Karpas-422 (cell line): Measurements from ENCODE around the gene CST11. TPM values are rescaled to one million over a fixed set of nuclear protein-coding genes. Genes with fewer than 3 reads are reported as not detected.
"Not testable (repeated sequence)": the region's sequence is repeated elsewhere in the genome, so short reads cannot be mapped to it uniquely, and the experiment has no call there.

ENCODE experiments used
- DNase-seq: peaks from one replicate; pipeline ENCODE4 v3.0.0-alpha.2; 2015
- H2AFZ ChIP-seq: fragments of 200-600 bp; sonication (generic); 2 replicates; pipeline ENCODE4 v1.6.1; 2014; ENCODE audit warnings: antibody characterized with exemption, low read length, mixed read lengths
- H3K27ac ChIP-seq: fragments of 200-600 bp; sonication (generic); 2 replicates; pipeline ENCODE4 v1.5.1; 2014; ENCODE audit warnings: mild to moderate bottlenecking, low read length, moderate library complexity
- H3K27me3 ChIP-seq: fragments of 200-600 bp; sonication (generic); 2 replicates; pipeline ENCODE4 v1.6.1; 2014; ENCODE audit warnings: low read length, mixed read lengths
- H3K36me3 ChIP-seq: fragments of 200-600 bp; sonication (generic); 2 replicates; pipeline ENCODE4 v1.6.1; 2014; ENCODE audit warnings: low read length, mixed read lengths; ENCODE audit not compliant: insufficient read depth
- H3K4me1 ChIP-seq: fragments of 200-600 bp; sonication (generic); 2 replicates; pipeline ENCODE4 v1.6.1; 2014; ENCODE audit warnings: mild to moderate bottlenecking, low read length, mixed read lengths
- H3K4me2 ChIP-seq: fragments of 200-600 bp; sonication (generic); 2 replicates; pipeline ENCODE4 v1.6.1; 2014; ENCODE audit warnings: low read length, low read depth, mild to moderate bottlenecking; ENCODE audit not compliant: poor library complexity, severe bottlenecking
- H3K4me3 ChIP-seq: fragments of 200-600 bp; sonication (generic); 2 replicates; pipeline ENCODE4 v1.5.1; 2014; ENCODE audit warnings: mild to moderate bottlenecking, antibody characterized with exemption, low read length, mixed read lengths
- H3K79me2 ChIP-seq: fragments of 200-600 bp; sonication (generic); 2 replicates; pipeline ENCODE4 v1.6.1; 2014; ENCODE audit warnings: mild to moderate bottlenecking, low read length, mixed read lengths
- H3K9ac ChIP-seq: fragments of 200-600 bp; sonication (generic); 2 replicates; pipeline ENCODE4 v1.6.0; 2014; ENCODE audit warnings: low read length
- H3K9me2 ChIP-seq: fragments of 200-600 bp; sonication (generic), shearing (Covaris generic); replicated peaks from 2 replicates; pipeline ENCODE4 v1.6.0; 2014; ENCODE audit warnings: mild to moderate bottlenecking, low read length, moderate library complexity; ENCODE audit not compliant: insufficient read depth
- H3K9me3 ChIP-seq: fragments of 300-700, 200-600 bp; sonication (generic); 2 replicates; pipeline ENCODE4 v1.6.1; 2014; ENCODE audit warnings: low read length, mixed read lengths
- H4K20me1 ChIP-seq: fragments of 200-600 bp; sonication (generic); 2 replicates; pipeline ENCODE4 v1.6.1; 2014; ENCODE audit warnings: mild to moderate bottlenecking, antibody characterized with exemption, low read length, low read depth; ENCODE audit not compliant: insufficient read depth
- total RNA-seq: library from RNA; depleted of rRNA; stranded (reverse); fragments of >200 nt; shearing (Covaris generic); gene quantifications from 2 replicates; pipeline ENCODE4 v1.2.3, GENCODE V29; 2014; ENCODE audit warnings: low replicate concordance

CST11 gene
- total RNA-seq, 1 experiment from 2014 or later = not detected

GRCh38 chr20:23484081-23484480 lies 31.4 kb upstream of the CST11 start:
- no peaks in the 10 kb centered on the region for H3K27me3 ChIP-seq
- peak overlapping the region; percentile 24; the same call in 1 of the 2 replicates for H3K4me3 ChIP-seq
- DNase-seq = peak; percentile 82
- peak overlapping the region; percentile 89 for H2AFZ ChIP-seq
- H3K9me3 ChIP-seq = no peaks in the 10 kb centered on the region
- no peaks in the 10 kb centered on the region for H3K36me3 ChIP-seq
- H3K9ac ChIP-seq = peak overlapping the region; percentile 40
- H3K4me1 ChIP-seq = peaks cover 23% of the 10 kb centered on the region
- H4K20me1 ChIP-seq = no peaks in the 10 kb centered on the region
- peak overlapping the region; percentile 57 for H3K4me2 ChIP-seq
- H3K79me2 ChIP-seq = no peaks in the 10 kb centered on the region
- H3K9me2 ChIP-seq = no peaks in the 10 kb centered on the region
- H3K27ac ChIP-seq = peak overlapping the region; percentile 73

DNA sequence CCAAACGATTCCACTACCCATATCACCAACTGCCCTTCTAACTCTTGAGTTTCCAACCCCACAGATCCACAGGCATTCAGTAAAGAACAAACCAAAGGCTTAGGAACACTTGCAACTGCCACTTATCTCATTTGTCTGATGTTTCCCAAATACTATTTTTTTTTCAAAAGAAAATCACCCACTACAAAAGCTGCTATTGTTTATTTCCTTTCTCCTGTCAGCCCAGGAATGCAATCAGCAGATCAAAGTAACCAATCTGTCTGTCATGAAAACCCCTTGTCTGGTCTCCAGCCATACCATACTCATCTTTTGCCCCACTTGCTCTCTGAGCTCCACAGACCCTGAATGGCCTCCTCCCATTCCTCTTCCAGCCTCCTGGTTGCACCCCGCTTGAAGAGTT lies 29.5 kb upstream of the CST11 start:
- Histone ChIP-seq H3K9me2 (no peaks in the 10 kb centered on the region), H3K27me3 (no peaks in the 10 kb centered on the region), H3K4me2 (no peak overlapping the region), H3K9ac (no peak overlapping the region), H3K4me1 (peaks cover 16% of the 10 kb centered on the region), H2AFZ (no peak overlapping the region), H3K36me3 (no peaks in the 10 kb centered on the region), H3K4me3 (no peak overlapping the region), H4K20me1 (no peaks in the 10 kb centered on the region), H3K79me2 (no peaks in the 10 kb centered on the region), H3K9me3 (no peaks in the 10 kb centered on the region), H3K27ac (no peak overlapping the region)
- DNase-seq = no peak

DNA sequence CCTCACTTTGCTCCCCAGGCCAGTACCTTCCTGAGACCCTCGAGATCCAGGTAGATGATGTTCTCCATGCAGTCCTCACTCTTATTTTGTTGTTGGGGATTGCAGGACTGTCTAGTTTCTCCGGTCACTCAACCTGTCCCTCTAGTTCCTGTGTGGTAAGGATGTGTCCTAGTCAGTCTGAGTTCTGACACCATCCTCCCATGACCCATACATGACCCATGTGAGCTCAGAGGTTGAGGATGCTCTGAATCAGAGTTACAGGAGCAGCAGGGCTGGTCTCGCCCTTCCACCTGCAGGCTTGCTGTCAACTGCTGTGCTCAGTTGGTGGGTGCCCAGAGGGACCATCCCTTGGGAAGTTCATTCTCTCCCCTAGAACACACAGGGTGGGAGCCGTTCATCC lies 26.4 kb upstream of the CST11 start:
- Histone ChIP-seq H3K79me2 (no peaks in the 10 kb centered on the region), H3K9me3 (no peaks in the 10 kb centered on the region), H4K20me1 (no peaks in the 10 kb centered on the region), H3K36me3 (no peaks in the 10 kb centered on the region), H3K4me2 (no peak overlapping the region), H3K4me3 (no peak overlapping the region), H3K4me1 (peaks cover 7% of the 10 kb centered on the region), H3K27ac (no peak overlapping the region), H3K27me3 (no peaks in the 10 kb centered on the region), H3K9ac (no peak overlapping the region), H3K9me2 (no peaks in the 10 kb centered on the region), H2AFZ (no peak overlapping the region)
- DNase-seq = no peak

- Histone ChIP-seq H3K79me2 (no peaks in the 10 kb centered on the region), H3K4me2 (no peak overlapping the region), H3K27ac (no peak overlapping the region), H3K9me2 (no peaks in the 10 kb centered on the region), H3K36me3 (no peaks in the 10 kb centered on the region), H3K27me3 (no peaks in the 10 kb centered on the region), H2AFZ (no peak overlapping the region), H3K9ac (no peak overlapping the region), H3K4me3 (no peak overlapping the region), H4K20me1 (no peaks in the 10 kb centered on the region), H3K4me1 (no peaks in the 10 kb centered on the region), H3K9me3 (no peaks in the 10 kb centered on the region)
- no peak for DNase-seq
These were observed 24.5 kb upstream of the CST11 start for GRCh38 chr20:23477223-23477622.

- no peak overlapping the region for H3K4me2 ChIP-seq
- no peaks in the 10 kb centered on the region for H3K27me3 ChIP-seq
- H3K27ac ChIP-seq = no peak overlapping the region
- H3K4me1 ChIP-seq = no peaks in the 10 kb centered on the region
- no peaks in the 10 kb centered on the region for H3K36me3 ChIP-seq
- H3K9ac ChIP-seq = no peak overlapping the region
- no peak for DNase-seq
- no peak overlapping the region for H3K4me3 ChIP-seq
- H2AFZ ChIP-seq = no peak overlapping the region
- no peaks in the 10 kb centered on the region for H4K20me1 ChIP-seq
- H3K9me2 ChIP-seq = no peaks in the 10 kb centered on the region
- no peaks in the 10 kb centered on the region for H3K79me2 ChIP-seq
- no peaks in the 10 kb centered on the region for H3K9me3 ChIP-seq
These were observed 23.5 kb upstream of the CST11 start for GRCh38 chr20:23476015-23476754.

DNA sequence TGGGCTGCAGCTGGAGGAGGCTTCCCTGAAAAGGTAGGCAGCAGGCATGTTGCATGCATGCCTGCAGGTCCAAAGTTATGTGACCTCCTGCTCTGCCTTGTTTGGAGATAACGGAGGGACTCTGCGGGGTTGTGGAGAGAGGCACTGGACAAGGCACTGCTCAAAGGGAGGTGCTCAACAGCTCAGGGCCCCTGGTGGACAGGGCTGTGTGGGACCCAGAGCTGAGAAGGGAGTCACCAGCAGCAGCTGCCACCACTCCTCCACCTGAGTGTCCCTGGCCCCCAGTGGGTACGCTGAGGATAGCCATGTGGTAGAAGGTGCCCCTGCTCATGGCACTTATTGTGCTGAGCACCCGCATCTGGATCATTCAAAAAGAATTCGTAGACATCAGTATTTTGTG lies 22.7 kb upstream of the CST11 start:
- no peaks in the 10 kb centered on the region for H3K36me3 ChIP-seq
- DNase-seq = no peak
- H3K27me3 ChIP-seq = no peaks in the 10 kb centered on the region
- no peaks in the 10 kb centered on the region for H3K79me2 ChIP-seq
- H3K9me3 ChIP-seq = no peaks in the 10 kb centered on the region
- no peak overlapping the region for H3K4me2 ChIP-seq
- H3K4me1 ChIP-seq = no peaks in the 10 kb centered on the region
- no peaks in the 10 kb centered on the region for H3K9me2 ChIP-seq
- no peak overlapping the region for H3K9ac ChIP-seq
- no peaks in the 10 kb centered on the region for H4K20me1 ChIP-seq
- H3K27ac ChIP-seq = no peak overlapping the region
- H3K4me3 ChIP-seq = no peak overlapping the region
- H2AFZ ChIP-seq = no peak overlapping the region

GRCh38 chr20:23473293-23473692 lies 20.6 kb upstream of the CST11 start:
- not testable (repeated sequence) for H3K79me2 ChIP-seq, H4K20me1 ChIP-seq, H3K4me3 ChIP-seq, H3K4me2 ChIP-seq, H3K9me3 ChIP-seq, H3K27me3 ChIP-seq, H2AFZ ChIP-seq, H3K27ac ChIP-seq, H3K9me2 ChIP-seq, DNase-seq, H3K36me3 ChIP-seq, H3K4me1 ChIP-seq, H3K9ac ChIP-seq

DNA sequence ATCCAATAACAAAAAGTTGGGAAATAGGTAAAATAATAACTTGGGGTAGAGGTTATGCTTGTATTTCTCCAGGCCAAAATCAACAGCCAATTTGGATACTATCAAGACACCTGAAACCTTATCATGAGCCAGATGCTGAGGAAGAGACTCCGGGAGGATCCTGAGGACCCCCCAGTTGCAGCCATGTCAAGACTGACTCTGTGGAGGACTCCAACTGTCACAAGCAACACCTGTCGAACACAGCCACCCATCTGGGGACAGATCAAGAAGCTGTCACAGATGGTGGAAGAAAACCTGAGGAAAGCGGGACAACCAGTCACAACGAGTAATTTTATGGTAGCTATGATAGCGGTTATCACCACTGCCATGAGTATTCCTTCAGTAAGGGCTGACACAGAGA lies 19.6 kb upstream of the CST11 start:
- not testable (repeated sequence) for DNase-seq, H3K9me3 ChIP-seq, H4K20me1 ChIP-seq, H2AFZ ChIP-seq, H3K9me2 ChIP-seq, H3K27me3 ChIP-seq, H3K36me3 ChIP-seq, H3K4me1 ChIP-seq, H3K27ac ChIP-seq, H3K4me3 ChIP-seq, H3K4me2 ChIP-seq, H3K79me2 ChIP-seq, H3K9ac ChIP-seq
